GM18951 (cell line): ENCODE data around the gene FAM234B.
"Not testable (repeated sequence)": the region's sequence is repeated elsewhere in the genome, so short reads cannot be mapped to it uniquely, and the experiment has no call there.

ENCODE experiments used
- POLR2A ChIP-seq: IDR thresholded peaks from 4 replicates; pipeline ENCODE4 v1.6.1; 2011; ENCODE audit warnings: mild to moderate bottlenecking; ENCODE audit not compliant: insufficient read length, insufficient read depth; ENCODE audit errors: extremely low read depth
- in situ Hi-C: fragments of 300-500 bp; cut with MboI; formaldehyde crosslinking; loops from one replicate; pipeline ENCODE4 v1.12.0; 2022; ENCODE audit warnings: low sequenced_read_pairs, mixed read lengths, inconsistent platforms; ENCODE audit not compliant: unreplicated experiment

FAM234B gene

DNA sequence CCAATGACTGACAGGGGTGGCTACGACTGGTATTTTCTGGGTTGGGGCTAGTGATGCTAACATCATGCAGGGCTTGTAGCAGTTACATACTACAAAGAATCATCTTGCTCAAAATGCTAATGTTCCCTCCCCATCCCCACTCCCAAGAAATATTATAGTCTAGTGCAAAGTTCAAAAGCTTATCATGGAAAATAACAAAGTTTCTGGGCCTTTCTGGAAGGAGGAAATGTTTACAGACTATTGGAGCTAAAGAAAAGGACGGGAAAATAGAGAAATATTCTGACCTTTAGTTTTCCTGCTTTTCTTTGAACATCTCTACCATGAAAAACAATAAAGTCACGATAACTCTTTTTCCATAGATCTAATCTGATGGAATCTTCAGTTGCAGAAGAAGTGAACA lies 36.1 kb downstream of the FAM234B start:
- in situ Hi-C loops = no loop called here
- no peak for TF ChIP-seq POLR2A

DNA sequence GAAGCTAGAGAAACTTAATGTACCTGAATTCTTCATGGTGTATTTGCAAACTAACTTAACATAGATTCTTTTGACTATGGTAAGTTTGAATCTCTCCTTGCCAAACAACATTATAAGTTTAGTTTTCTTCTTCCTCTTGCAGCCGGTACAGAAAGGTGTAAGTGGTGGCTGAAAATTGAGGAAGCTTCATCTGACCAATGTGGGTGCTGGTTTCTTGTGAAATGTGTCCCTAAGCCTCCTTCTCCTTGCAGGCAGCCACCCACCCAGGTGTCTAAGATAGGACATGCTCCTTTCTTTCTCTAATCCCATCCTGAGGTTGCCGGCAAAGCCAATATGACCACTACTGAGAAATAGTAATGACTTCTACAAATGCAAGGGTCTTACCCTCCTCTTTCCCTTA lies 38.7 kb downstream of the FAM234B start:
- in situ Hi-C loops = no loop called here
- TF ChIP-seq POLR2A = no peak

GRCh38 chr12:13083638-13084037 lies 39.5 kb downstream of the FAM234B start:
- in situ Hi-C loops = not testable (repeated sequence)

DNA sequence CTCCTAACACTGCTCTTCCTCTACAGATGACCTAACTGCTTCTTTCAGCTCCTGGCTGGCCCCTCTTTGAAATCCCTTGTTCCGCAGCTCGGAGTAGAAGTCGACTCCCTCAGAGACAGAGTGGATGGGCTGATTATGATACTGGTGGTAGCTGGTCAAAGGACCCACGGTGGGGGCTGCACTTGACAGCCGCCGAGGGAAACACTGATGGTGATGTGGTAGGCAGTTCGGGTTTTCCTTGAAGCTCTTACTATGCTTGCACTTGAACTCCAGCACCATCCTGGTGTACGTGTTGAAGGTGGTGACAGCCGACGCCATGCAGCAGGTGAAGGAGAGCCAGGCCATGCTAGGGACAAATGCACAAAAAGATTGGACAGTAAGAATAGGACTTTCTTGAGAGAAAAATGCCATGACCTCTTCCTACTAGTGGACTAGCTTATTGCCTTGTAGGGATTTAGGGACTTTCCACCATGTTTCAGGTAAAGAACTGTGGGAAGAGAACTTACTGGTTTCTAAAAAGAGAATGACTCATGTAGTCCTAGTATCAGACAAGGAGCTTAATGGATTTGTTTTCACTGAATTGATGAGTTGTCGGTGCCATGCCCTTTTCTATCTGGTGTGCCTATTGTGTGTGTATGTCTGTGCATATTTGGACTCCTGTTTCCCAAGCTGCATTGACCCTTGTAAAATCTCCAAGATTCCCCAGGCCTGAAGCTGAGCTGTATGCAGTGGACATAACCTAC lies 40.9 kb downstream of the FAM234B start:
- in situ Hi-C loops = no loop called here
- no peak for TF ChIP-seq POLR2A

DNA sequence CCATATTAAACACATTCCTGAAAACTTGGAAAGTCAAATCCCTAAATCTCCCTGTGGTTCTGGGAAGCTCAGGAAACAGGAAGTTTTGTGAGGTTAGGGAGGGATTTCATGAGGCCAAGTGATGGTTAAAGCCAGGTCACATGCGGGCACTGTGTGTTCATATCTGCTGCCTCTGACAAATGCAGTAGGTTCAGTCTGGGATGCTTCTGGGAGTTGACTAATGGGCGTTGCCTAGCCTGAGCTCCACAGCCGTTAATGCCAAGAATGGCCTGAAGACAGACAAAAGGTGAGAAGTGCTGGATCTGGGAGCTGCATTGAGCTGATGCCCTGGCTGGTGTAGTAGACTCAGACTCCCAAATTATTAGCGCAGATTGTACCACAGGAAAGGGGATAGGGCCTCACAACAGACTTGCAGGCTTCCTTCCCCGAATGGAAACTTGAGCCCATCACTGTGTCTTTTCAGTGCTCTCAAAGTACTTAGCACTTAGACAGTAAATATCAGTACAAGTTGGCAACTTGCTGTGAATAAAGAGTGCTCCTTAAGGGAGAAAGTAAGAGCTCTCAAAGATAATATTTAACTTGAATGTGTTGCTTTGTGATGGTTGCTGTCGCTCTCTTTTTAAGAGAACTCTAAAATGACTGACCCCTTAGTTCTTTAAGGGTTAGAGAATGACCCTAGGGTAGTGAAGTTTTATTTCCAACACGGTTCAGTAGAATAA lies 41.9 kb downstream of the FAM234B start:
- TF ChIP-seq POLR2A = no peak
- in situ Hi-C loops = no loop called here

DNA sequence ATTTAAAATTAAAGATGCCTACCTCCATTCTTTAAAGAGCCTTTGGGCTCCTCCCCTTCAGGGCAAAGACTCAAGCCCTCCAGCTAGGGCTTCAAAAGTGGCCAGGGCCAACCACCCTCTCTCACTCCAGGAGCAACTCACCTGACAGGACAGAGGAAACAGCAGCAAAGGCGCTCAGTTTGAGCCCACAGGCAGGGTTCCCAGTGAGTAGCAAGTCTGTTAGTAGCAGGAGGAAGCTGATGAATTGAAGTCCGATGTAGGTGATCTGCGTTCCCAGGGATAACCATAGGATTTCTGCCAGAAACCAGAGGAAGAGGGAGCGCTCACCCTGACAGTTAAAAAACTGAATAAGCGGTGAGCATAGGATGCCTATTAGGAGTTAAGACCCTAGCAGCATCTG lies 43.6 kb downstream of the FAM234B start:
- TF ChIP-seq POLR2A = no peak
- in situ Hi-C loops = no loop called here

GRCh38 chr12:13088496-13088895 lies 44.3 kb downstream of the FAM234B start:
- in situ Hi-C loops = no loop called here
- no peak for TF ChIP-seq POLR2A

GRCh38 chr12:13090054-13090453 lies 45.9 kb downstream of the FAM234B start:
- no peak for TF ChIP-seq POLR2A
- in situ Hi-C loops = no loop called here

GRCh38 chr12:13091832-13092231 lies 47.7 kb downstream of the FAM234B start:
- TF ChIP-seq POLR2A = no peak
- in situ Hi-C loops = no loop called here

- TF ChIP-seq POLR2A = no peak
- in situ Hi-C loops = no loop called here
Observed at GRCh38 chr12:13093191-13093847, 49.1 kb downstream of the FAM234B start.

DNA sequence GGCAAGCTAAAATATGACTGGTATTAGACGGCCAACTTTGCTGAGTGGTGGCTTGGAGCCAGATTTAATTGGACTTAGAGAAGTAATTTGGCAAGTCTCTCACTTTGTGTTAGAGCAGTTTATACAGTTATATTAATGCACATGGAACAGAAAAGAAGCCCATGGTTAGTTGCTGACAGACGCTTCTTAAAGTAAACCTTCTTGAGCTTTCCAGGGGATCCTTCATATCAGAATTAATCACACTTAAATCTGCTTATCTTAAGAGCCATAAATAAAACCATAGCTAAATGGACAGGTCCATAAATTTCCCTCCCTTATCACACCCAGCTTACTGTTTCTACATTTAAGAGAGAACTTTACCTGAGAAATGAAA lies 49.7 kb downstream of the FAM234B start:
- no peak for TF ChIP-seq POLR2A
- in situ Hi-C loops = no loop called here

GRCh38 chr12:13094367-13094766 lies 50.2 kb downstream of the FAM234B start:
- in situ Hi-C loops = no loop called here
- TF ChIP-seq POLR2A = no peak

GRCh38 chr12:13095266-13095995 lies 51.2 kb downstream of the FAM234B start:
- in situ Hi-C loops = no loop called here
- TF ChIP-seq POLR2A = no peak

GRCh38 chr12:13097491-13098011 lies 53.4 kb downstream of the FAM234B start:
- in situ Hi-C loops = no loop called here
- no peak for TF ChIP-seq POLR2A
